Loucy (cell line): ENCODE results near the gene ABAT.

ENCODE experiments used
- H2AFZ ChIP-seq: fragments of 200-600 bp; sonication (generic); 2 replicates; pipeline ENCODE4 v1.6.0; 2016; ENCODE audit warnings: antibody characterized with exemption, mild to moderate bottlenecking, low read length, moderate library complexity
- H3F3A ChIP-seq: fragments of 200-600 bp; 2 replicates; pipeline ENCODE4 v1.6.0; 2016; ENCODE audit warnings: antibody characterized with exemption, low read depth, mild to moderate bottlenecking
- H3K27me3 ChIP-seq: fragments of 200-600 bp; sonication (generic); 2 replicates; pipeline ENCODE4 v1.6.1; 2014; ENCODE audit warnings: low read length, mild to moderate bottlenecking; ENCODE audit not compliant: insufficient read depth, poor library complexity, severe bottlenecking
- H3K36me3 ChIP-seq: fragments of 200-600 bp; sonication (generic); 2 replicates; pipeline ENCODE4 v1.6.1; 2016; ENCODE audit warnings: low read length; ENCODE audit not compliant: insufficient read depth
- H3K4me1 ChIP-seq: fragments of 200-600 bp; sonication (generic); 2 replicates; pipeline ENCODE4 v1.5.1; 2014; ENCODE audit warnings: low read length, mild to moderate bottlenecking; ENCODE audit not compliant: insufficient read depth, poor library complexity, severe bottlenecking
- H3K4me2 ChIP-seq: fragments of 200-600 bp; sonication (generic); 2 replicates; pipeline ENCODE4 v1.6.0; 2014; ENCODE audit warnings: antibody characterized with exemption, low read length, low read depth, mild to moderate bottlenecking; ENCODE audit not compliant: poor library complexity, severe bottlenecking
- H3K4me3 ChIP-seq: fragments of 200-600 bp; sonication (generic); 2 replicates; pipeline ENCODE4 v1.5.1; 2014; ENCODE audit warnings: low read length, mild to moderate bottlenecking, mixed read lengths; ENCODE audit not compliant: poor library complexity, severe bottlenecking
- H3K79me2 ChIP-seq: fragments of 200-600 bp; sonication (generic); 2 replicates; pipeline ENCODE4 v1.6.1; 2014; ENCODE audit warnings: low read length; ENCODE audit not compliant: insufficient read depth
- H3K9ac ChIP-seq: fragments of 200-600 bp; sonication (generic); 2 replicates; pipeline ENCODE4 v1.6.0; 2014; ENCODE audit warnings: mild to moderate bottlenecking, low read depth, low read length, moderate library complexity; ENCODE audit not compliant: poor library complexity, severe bottlenecking
- H3K9me2 ChIP-seq: fragments of 200-600 bp; sonication (generic); replicated peaks from 2 replicates; pipeline ENCODE4 v1.6.1; 2016; ENCODE audit warnings: low read depth, low read length, mixed read lengths
- H3K9me3 ChIP-seq: fragments of 200-600 bp; sonication (generic); 2 replicates; pipeline ENCODE4 v1.6.1; 2014; ENCODE audit warnings: mild to moderate bottlenecking, antibody characterized with exemption, low read length, low read depth; ENCODE audit not compliant: insufficient read depth
- H4K20me1 ChIP-seq: fragments of 200-600 bp; sonication (generic); 2 replicates; pipeline ENCODE4 v1.6.0; 2014; ENCODE audit warnings: antibody characterized with exemption, low read length, mild to moderate bottlenecking; ENCODE audit not compliant: insufficient read depth, poor library complexity, severe bottlenecking
- CTCF ChIP-seq: fragments of 200-600 bp; sonication (generic); conservative IDR thresholded peaks from 2 replicates; pipeline ENCODE4 v1.5.1; 2014; ENCODE audit warnings: mild to moderate bottlenecking, antibody characterized with exemption, low read length
- EZH2phosphoT487 ChIP-seq: fragments of 200-600 bp; IDR thresholded peaks from 2 replicates; pipeline ENCODE4 v1.6.1; 2018; ENCODE audit warnings: antibody characterized with exemption, mild to moderate bottlenecking, moderate library complexity, borderline replicate concordance

Gene ABAT

GRCh38 chr16:8795818-8796217 is 121.4 kb downstream of the ABAT start:
- Histone ChIP-seq H3K4me3 (no peak overlapping the region), H2AFZ (no peak overlapping the region), H3K9me3 (no peaks in the 10 kb centered on the region), H3K9ac (peak overlapping the region; percentile 86), H3F3A (no peaks in the 10 kb centered on the region), H3K9me2 (no peaks in the 10 kb centered on the region), H4K20me1 (no peaks in the 10 kb centered on the region), H3K36me3 (no peaks in the 10 kb centered on the region), H3K4me2 (peak overlapping the region; percentile 92), H3K27me3 (no peaks in the 10 kb centered on the region), H3K4me1 (peaks cover 6% of the 10 kb centered on the region), H3K79me2 (peaks cover 48% of the 10 kb centered on the region)
- TF ChIP-seq EZH2phosphoT487, result no peak
- TF ChIP-seq CTCF, result no peak

GRCh38 chr16:8796469-8797363 is 122.3 kb downstream of the ABAT start:
- Histone ChIP-seq H3K9me3 (no peaks in the 10 kb centered on the region), H2AFZ (peak overlapping the region; percentile 73; the same call in 1 of the 2 replicates), H3K79me2 (peaks cover 51% of the 10 kb centered on the region), H3F3A (no peaks in the 10 kb centered on the region), H3K9me2 (no peaks in the 10 kb centered on the region), H3K4me1 (peaks cover 6% of the 10 kb centered on the region), H3K27me3 (no peaks in the 10 kb centered on the region), H3K36me3 (no peaks in the 10 kb centered on the region), H3K9ac (peak overlapping the region; percentile 86), H3K4me2 (peak overlapping the region; percentile 92), H3K4me3 (peak overlapping the region; percentile 85), H4K20me1 (no peaks in the 10 kb centered on the region)
- no peak for TF ChIP-seq EZH2phosphoT487
- TF ChIP-seq CTCF, result no peak

GRCh38 chr16:8797364-8798173 is 123.2 kb downstream of the ABAT start, which contains the start of the genes PMM2 and TMEM186:
TSS of gene PMM2 (plus strand) at chr16:8797839. CDS start at chr16:8797883, 44 bp downstream.
TSS of gene TMEM186 (minus strand) at chr16:8797639. CDS start at chr16:8797614, 25 bp downstream.
- Histone ChIP-seq H3K4me1 (peaks cover 6% of the 10 kb centered on the region), H3K9me3 (no peaks in the 10 kb centered on the region), H3K27me3 (no peaks in the 10 kb centered on the region), H3K9me2 (no peaks in the 10 kb centered on the region), H4K20me1 (no peaks in the 10 kb centered on the region), H3F3A (no peaks in the 10 kb centered on the region), H3K4me3 (peak within 1 kb of the TSS; percentile 85), H3K9ac (peak within 1 kb of the TSS; percentile 86), H3K36me3 (no peaks in the 10 kb centered on the region), H3K79me2 (peaks cover 51% of the 10 kb centered on the region), H3K4me2 (peak within 1 kb of the TSS; percentile 92), H2AFZ (peak within 1 kb of the TSS; percentile 73; the same call in 1 of the 2 replicates)
- no peak for TF ChIP-seq CTCF
- no peak for TF ChIP-seq EZH2phosphoT487
